HepG2 (cell line): ENCODE measurements around the gene TMEM223. TPM values are rescaled to one million over a fixed set of nuclear protein-coding genes. Genes with fewer than 3 reads are reported as not detected.
A peak's percentile ranks its signal among the peaks of the same experiment; 100 is the strongest.

ENCODE experiments used
- ATF7 ChIP-seq, 2 experiments: fragments of 450-650 bp in 1 of 2; sonication (generic) in 1 of 2; formaldehyde crosslinking in 1 of 2; IDR thresholded peaks; 2 replicates each; pipeline versions ENCODE4 v1.4.0 to v1.6.1; 2016 to 2020; ENCODE audit warnings: antibody characterized with exemption in 1 of 2, mild to moderate bottlenecking in 1 of 2, missing genetic modification reagents in 1 of 2
- CHD2 ChIP-seq: IDR thresholded peaks from 2 replicates; pipeline ENCODE4 v1.6.1; 2011; ENCODE audit warnings: low read depth, low read length, improper control_type of control experiment
- E2F1 ChIP-seq: sonication (generic); formaldehyde crosslinking; IDR thresholded peaks from 2 replicates; pipeline ENCODE4 v1.5.0; 2020; ENCODE audit warnings: missing genetic modification reagents
- FOXA1 ChIP-seq, 2 experiments: fragments of 450-650 bp in 1 of 2; sonication (generic) in 1 of 2; formaldehyde crosslinking in 1 of 2; IDR thresholded peaks; 2 replicates each; pipeline versions ENCODE4 v1.4.0 to v1.6.1; 2016 to 2020; ENCODE audit warnings: missing genetic modification reagents in 1 of 2
- FOXP1 ChIP-seq, 2 experiments: fragments of 450-650 bp in 1 of 2; IDR thresholded peaks; 2 replicates each; pipeline ENCODE4 v1.6.1; 2017 to 2018; ENCODE audit warnings: antibody characterized with exemption in 1 of 2
- GATA4 ChIP-seq: sonication (generic); IDR thresholded peaks from 2 replicates; pipeline ENCODE4 v1.6.1; 2016; ENCODE audit warnings: antibody characterized with exemption, low read depth, borderline replicate concordance
- HNF1B ChIP-seq: sonication (generic); formaldehyde crosslinking; IDR thresholded peaks from 2 replicates; pipeline ENCODE4 v1.5.1; 2020; ENCODE audit warnings: mild to moderate bottlenecking, moderate library complexity, missing genetic modification reagents
- MYNN ChIP-seq: sonication (generic); formaldehyde crosslinking; IDR thresholded peaks from 2 replicates; pipeline ENCODE4 v1.4.0; 2020; ENCODE audit warnings: mild to moderate bottlenecking, low read depth, missing genetic modification reagents
- NR0B2 ChIP-seq: sonication (generic); formaldehyde crosslinking; IDR thresholded peaks from 2 replicates; pipeline ENCODE4 v1.4.0; 2020; ENCODE audit warnings: mild to moderate bottlenecking, missing genetic modification reagents
- POGZ ChIP-seq: sonication (generic); formaldehyde crosslinking; IDR thresholded peaks from 2 replicates; pipeline ENCODE4 v1.4.0; 2020; ENCODE audit warnings: mild to moderate bottlenecking, missing genetic modification reagents
- STAT5B ChIP-seq: sonication (generic); formaldehyde crosslinking; IDR thresholded peaks from 2 replicates; pipeline ENCODE4 v1.4.0; 2020; ENCODE audit warnings: missing genetic modification reagents
- THRA ChIP-seq: sonication (generic); formaldehyde crosslinking; IDR thresholded peaks from 2 replicates; pipeline ENCODE4 v1.4.0; 2020; ENCODE audit warnings: missing genetic modification reagents, borderline replicate concordance
- ZBTB14 ChIP-seq: sonication (generic); formaldehyde crosslinking; IDR thresholded peaks from 2 replicates; pipeline ENCODE4 v1.4.0; 2020; ENCODE audit warnings: missing genetic modification reagents
- ZNF207 ChIP-seq: fragments of 450-650 bp; IDR thresholded peaks from 2 replicates; pipeline ENCODE4 v1.6.1; 2016; ENCODE audit warnings: antibody characterized with exemption, borderline replicate concordance
- ZNF292 ChIP-seq: sonication (generic); formaldehyde crosslinking; IDR thresholded peaks from 2 replicates; pipeline ENCODE4 v1.8.1; 2022; ENCODE audit warnings: mild to moderate bottlenecking, low read depth, missing genetic modification reagents, borderline replicate concordance
- ZNF33B ChIP-seq: sonication (generic); formaldehyde crosslinking; IDR thresholded peaks from 2 replicates; pipeline ENCODE4 v1.5.1; 2020; ENCODE audit warnings: mild to moderate bottlenecking, missing genetic modification reagents
- ZNF550 ChIP-seq: sonication (generic); formaldehyde crosslinking; IDR thresholded peaks from 2 replicates; pipeline ENCODE4 v1.4.0; 2020; ENCODE audit warnings: mild to moderate bottlenecking, missing genetic modification reagents, borderline replicate concordance
- ZNF768 ChIP-seq: sonication (generic); formaldehyde crosslinking; IDR thresholded peaks from 2 replicates; pipeline ENCODE4 v1.4.0; 2020; ENCODE audit warnings: missing genetic modification reagents
- ZNF782 ChIP-seq: sonication (generic); formaldehyde crosslinking; IDR thresholded peaks from 2 replicates; pipeline ENCODE4 v1.4.0; 2020; ENCODE audit warnings: missing genetic modification reagents, mild to moderate bottlenecking, borderline replicate concordance
- polyA plus RNA-seq, 8 experiments: library from polyadenylated mRNA; depleted of rRNA in 3 of 8; stranded (reverse) in 7 of 8; unstranded in 1 of 8; fragments of >200 nt; fragmentation: Illumina TruSeq in 4 of 8; extraction: Trizol in 4 of 8; gene quantifications; 2 replicates each; pipeline versions ENCODE4 v1.2.1 to v1.2.3, GENCODE V29; 2011 to 2016; ENCODE audit warnings: low read depth in 4 of 8, missing spikeins in 1 of 8, mixed read lengths in 1 of 8; ENCODE audit not compliant: insufficient read depth in 1 of 8
- total RNA-seq, 5 experiments: library from RNA; depleted of rRNA; stranded (reverse); fragments of >200 nt; fragmentation: Illumina TruSeq; extraction: Trizol; gene quantifications; 2 replicates each; pipeline ENCODE4 v1.2.3, GENCODE V29; 2016; ENCODE audit warnings: low read depth in 1 of 5

TMEM223 gene
- total and polyA plus RNA-seq, 2 of the 13 experiments (the other 11 are each of a cell fraction or from before 2014, with no cell fraction given): 19.5 to 24.9 TPM

GRCh38 chr11:62787005-62787759 is 4.6 kb downstream of the TMEM223 start, which contains the start of gene TMEM179B (continued):
- TF ChIP-seq ZNF768 (peak; percentile 79), GATA4 (peak; percentile 66; the same call in 1 of the 2 replicates), ATF7 (IDR thresholded peaks at IDR 0.05) (no peak), ATF7 (CRISPR knock-in tag; IDR thresholded peaks at IDR 0.05) (peak; percentile 52; the same call in 1 of the 2 replicates), STAT5B (CRISPR knock-in tag) (0 out of 2 replicates have a peak, but pooled peaks have one; percentile 16), POGZ (peak; percentile 46; the same call in 1 of the 2 replicates), ZNF292 (no peak), MYNN (CRISPR knock-in tag) (peak; percentile 88; the same call in 1 of the 2 replicates), E2F1 (CRISPR knock-in tag) (peak; percentile 66), HNF1B (CRISPR knock-in tag) (peak; percentile 98), ZNF207 (no peak), ZNF33B (CRISPR knock-in tag) (peak; percentile 75), ZNF550 (CRISPR knock-in tag) (peak; percentile 93; the same call in 1 of the 2 replicates), ZBTB14 (CRISPR knock-in tag) (0 out of 2 replicates have a peak, but pooled peaks have one; percentile 19), ZNF782 (peak; percentile 83; the same call in 1 of the 2 replicates), THRA (CRISPR knock-in tag) (peak; percentile 38; the same call in 1 of the 2 replicates), NR0B2 (CRISPR knock-in tag) (peak; percentile 58; the same call in 1 of the 2 replicates), FOXA1 (IDR thresholded peaks at IDR 0.05) (no peak), FOXA1 (CRISPR knock-in tag; IDR thresholded peaks at IDR 0.05) (peak; percentile 74), FOXP1 (IDR thresholded peaks at IDR 0.05) (no peak), FOXP1 (CRISPR knock-in tag; IDR thresholded peaks at IDR 0.05) (no peak), CHD2 (peak; percentile 60; the same call in 1 of the 2 replicates)
